Fibroblast of pulmonary artery (primary cell): ENCODE measurements around the gene PLEKHG3.

ENCODE experiments used
- DNase-seq: peaks from one replicate; pipeline ENCODE4 v3.0.0-alpha.2; 2010; ENCODE audit warnings: low read depth
- H3K4me3 ChIP-seq: replicated peaks from 2 replicates; pipeline ENCODE4 v1.5.1; 2011; ENCODE audit warnings: low read depth, mild to moderate bottlenecking, control low read depth, low read length, moderate library complexity
- TF ChIP-seq, protein P1 (sequence below): IDR thresholded peaks from 2 replicates; pipeline ENCODE4 v1.5.1; 2011; ENCODE audit warnings: mild to moderate bottlenecking, control low read depth, low read length, inconsistent platforms; ENCODE audit errors: missing control alignments

PLEKHG3 gene

DNA sequence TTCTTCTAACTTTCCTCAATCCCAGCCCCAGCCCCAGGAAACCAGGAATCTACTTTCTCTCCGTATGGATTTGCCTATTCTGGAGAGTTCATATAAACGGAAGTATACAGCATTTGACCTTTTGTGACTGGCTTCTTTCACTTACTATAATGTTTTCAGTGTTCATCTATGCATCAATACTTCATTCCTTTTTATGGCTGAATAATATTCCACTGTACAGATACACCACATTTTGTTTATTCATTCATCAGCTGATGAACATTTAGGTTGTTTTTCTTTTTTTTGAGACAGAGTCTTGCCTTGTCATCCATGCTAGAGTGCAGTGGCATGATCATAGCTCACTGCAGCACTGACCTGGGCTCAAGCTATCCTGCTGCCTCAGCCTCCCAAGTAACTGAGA lies 3.9 kb upstream of the PLEKHG3 start:
- no peak for DNase-seq
- TF ChIP-seq, protein P1, sequence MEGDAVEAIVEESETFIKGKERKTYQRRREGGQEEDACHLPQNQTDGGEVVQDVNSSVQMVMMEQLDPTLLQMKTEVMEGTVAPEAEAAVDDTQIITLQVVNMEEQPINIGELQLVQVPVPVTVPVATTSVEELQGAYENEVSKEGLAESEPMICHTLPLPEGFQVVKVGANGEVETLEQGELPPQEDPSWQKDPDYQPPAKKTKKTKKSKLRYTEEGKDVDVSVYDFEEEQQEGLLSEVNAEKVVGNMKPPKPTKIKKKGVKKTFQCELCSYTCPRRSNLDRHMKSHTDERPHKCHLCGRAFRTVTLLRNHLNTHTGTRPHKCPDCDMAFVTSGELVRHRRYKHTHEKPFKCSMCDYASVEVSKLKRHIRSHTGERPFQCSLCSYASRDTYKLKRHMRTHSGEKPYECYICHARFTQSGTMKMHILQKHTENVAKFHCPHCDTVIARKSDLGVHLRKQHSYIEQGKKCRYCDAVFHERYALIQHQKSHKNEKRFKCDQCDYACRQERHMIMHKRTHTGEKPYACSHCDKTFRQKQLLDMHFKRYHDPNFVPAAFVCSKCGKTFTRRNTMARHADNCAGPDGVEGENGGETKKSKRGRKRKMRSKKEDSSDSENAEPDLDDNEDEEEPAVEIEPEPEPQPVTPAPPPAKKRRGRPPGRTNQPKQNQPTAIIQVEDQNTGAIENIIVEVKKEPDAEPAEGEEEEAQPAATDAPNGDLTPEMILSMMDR = no peak
- H3K4me3 ChIP-seq = no peak overlapping the region

DNA sequence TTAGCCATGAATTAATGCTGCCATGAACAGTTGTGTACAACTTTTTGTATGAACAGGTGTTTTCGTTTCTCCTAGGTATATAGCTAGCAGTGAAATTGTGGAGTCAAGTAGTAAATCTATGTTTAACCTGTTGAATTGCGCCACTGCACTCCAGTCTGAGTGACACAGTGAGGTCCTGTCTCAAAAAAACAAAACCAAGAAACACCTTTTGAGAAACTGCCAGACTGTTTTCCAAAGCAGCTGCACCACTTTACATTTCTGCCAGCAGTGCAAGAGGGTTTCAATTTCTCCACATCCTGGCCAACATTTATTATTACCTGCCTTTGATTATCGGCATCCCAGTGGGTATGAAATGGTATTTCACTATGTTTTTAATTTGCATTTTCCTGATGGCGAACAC lies 3.3 kb upstream of the PLEKHG3 start:
- no peak overlapping the region for H3K4me3 ChIP-seq

DNA sequence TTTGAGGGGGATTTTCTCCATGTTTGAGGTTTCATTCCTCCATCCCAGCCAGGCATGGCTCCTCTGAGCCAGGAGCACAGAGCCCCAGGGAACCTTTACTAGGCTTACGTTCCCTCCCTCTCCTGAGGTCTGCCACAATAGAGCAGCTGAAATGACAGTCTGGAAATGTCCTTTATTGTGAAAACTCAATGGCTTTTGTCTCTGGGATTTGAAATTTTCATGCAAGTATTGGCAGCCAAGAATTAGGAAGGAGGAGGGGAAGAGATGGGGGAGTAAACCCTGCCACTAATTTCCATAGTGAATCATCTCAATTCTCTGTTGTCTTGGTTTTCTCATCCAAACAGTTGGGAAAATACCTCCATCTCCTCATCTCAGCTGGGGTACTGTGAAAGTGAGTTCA lies 2.6 kb upstream of the PLEKHG3 start:
- no peak overlapping the region for H3K4me3 ChIP-seq
- TF ChIP-seq, protein P1 = no peak
- no peak for DNase-seq

More for the DNA sequence above, 3.3 kb upstream of the PLEKHG3 start:
- TF ChIP-seq, protein P1 = no peak
- DNase-seq = no peak

DNA sequence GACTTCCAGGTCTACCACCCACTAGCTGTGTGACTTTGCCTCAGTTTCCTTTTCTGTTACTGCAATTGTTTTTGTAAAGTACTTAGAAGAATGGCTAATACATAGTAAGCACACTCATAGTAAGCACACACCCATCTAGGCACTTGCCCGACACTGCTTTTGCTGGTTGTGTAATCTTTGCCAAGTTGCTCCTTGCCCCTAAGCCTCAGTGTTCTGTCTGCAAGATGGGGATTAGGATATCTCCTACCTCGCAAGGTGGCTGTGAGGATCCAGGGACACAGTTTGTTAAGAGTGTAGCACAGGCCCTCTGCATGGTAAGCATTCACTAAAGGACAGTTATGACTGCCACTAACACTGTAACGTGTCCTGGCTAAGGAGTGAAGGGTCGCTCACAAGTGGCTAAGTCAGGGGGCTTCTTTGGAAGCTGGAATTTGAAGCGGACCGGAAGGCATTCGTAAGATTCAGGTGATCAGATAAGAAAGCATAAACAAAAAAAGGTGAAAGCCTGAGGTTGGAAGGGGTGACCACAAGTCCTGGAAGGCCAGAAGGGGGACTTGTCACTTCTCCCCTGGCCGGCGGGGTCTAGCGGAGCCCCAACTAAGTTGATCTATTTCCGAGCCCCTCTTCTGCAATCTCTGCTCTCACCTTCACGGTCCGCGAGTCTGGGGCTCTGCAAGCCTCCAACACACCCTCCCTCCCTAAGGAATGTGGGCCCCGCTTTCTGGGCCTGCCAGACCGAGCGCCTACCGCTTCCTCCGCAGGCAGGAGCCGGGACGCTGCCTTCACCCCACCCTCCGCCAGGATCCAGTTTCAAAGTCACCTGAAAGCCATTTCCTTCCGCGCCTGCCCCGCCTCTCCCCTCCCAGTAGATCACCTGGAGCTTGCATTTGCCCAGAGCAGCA lies 1.5 kb upstream of the PLEKHG3 start:
- DNase-seq = no peak
- no peak overlapping the region for H3K4me3 ChIP-seq
- TF ChIP-seq, protein P1 = no peak

DNA sequence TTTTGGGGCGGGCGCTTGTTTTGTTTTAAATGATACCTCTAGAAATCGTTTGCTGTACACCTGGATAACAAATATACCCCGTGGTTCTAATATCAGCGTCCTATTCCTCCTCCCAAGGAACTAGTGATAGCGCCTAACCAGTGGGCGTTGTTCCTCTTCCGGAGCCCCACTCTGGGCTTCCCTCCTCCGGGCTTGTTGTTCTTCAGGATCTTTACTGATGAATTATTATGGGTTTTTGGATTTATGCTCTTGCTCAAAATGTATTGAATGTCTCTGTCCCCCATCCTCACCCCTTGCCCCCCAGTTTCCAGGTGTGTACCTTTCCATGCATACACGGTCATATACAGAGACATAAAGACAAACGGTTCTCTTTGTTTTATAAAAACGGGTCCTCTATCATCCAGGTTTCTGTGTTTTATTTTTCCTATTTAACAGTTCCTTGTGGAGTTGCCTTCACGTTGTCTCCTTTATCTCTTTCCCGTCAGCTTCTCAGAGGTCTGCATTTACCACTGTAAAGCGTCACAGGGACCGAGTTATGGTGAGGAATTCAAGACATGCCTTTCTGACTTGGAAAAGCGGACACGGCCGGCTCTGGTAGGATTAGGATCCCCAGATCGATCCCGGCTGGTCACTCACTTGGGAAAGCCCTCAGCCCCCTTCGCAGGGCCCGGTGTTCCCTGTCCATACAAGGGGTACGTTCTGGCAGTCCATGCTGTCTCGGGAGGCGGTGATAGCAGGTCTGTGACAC lies 655 bp upstream of the PLEKHG3 start:
- peak overlapping the region; percentile 67 for H3K4me3 ChIP-seq
- TF ChIP-seq, protein P1 = no peak
- DNase-seq = no peak

DNA sequence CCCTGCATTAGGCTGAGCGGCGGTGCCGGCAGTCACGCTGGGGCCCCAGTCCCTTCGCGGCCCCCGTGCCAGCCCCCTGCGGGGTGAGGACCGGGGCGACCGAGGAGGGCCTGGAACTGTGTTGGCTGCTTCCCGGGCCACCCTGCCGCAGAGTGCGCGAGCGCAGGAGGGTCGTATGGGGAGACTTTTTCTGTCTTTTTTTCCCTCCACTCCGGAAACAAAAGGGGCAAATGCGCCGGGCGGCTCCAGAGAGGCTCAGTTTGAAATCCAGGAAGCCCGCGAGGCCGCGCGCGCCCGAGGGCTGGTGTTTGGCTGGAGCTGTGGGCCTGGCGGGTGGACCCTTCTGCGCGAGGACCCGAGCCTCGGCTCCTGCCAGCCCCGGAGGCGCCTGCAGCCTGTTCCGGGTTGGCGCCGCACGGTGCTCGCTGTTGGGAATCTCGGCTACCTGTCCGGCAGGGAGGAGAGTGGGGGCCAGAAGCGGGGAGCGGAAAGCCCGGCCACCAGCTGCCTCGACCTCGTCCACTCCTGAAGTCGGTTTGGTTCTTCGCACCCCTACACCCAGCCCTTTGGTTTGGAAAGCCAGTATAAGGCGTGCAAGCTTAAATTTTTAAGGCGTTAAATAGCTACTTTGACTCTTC lies 638 bp downstream of the PLEKHG3 start:
- no peak for DNase-seq
- H3K4me3 ChIP-seq = peak overlapping the region; percentile 67
- TF ChIP-seq, protein P1 = no peak
